Kidney capillary endothelial cell (primary cell): ENCODE measurements around the gene NPIPB8.
"Not testable (repeated sequence)": the region's sequence is repeated elsewhere in the genome, so short reads cannot be mapped to it uniquely, and the experiment has no call there.

Experiments
- DNase-seq: peaks from one replicate; pipeline ENCODE4 v3.0.0-alpha.2; 2018; ENCODE audit warnings: low spot score

Gene NPIPB8

DNA sequence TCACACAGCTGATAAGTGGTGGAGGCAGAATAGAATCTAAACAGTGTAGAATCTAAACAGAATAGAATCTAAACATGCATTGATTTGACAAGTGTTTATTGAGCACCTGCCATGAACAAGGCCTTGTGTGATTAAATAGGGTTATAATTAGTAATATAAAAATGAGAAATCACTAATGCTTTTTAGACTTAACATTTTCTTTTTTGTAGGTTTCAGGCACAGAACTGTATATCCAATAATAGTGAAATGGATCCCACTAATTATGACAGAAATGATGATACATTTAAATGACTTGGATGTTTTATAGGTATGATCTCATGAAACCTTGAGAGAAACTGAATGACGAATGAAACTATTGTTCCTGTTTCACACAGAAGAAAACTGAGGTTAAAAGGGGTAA, at the start of gene NPIPB8:
NPIPB8 (plus strand) TSS at position 301 of the 400 bp plus-strand sequence. CDS start 296 bp downstream, outside the sequence.
- not testable (repeated sequence) for DNase-seq

- no peak for DNase-seq
Observed at GRCh38 chr16:28589069-28589468, 48.8 kb upstream of the NPIPB8 start.

DNA sequence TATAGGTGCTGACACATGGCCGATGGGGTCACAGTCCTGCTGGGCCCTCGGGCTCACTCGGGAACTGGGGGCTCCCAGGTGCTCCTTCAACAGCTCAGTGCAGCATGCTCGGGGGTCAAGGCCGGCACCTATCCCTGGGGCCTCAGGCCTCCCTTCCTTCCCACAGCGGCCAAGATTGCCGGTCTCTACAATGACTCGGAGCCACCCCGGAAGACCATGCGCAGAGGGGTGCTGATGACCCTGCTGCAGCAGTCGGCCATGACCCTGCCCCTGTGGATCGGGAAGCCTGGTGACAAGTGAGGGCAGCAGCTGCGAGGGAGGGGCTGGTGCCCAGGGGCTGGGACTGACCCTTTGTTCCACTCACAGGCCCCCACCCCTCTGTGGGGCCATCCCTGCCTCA, 47.9 kb upstream of the NPIPB8 start:
- no peak for DNase-seq

- no peak for DNase-seq
Observed at GRCh38 chr16:28590384-28591340, 47.2 kb upstream of the NPIPB8 start.

DNA sequence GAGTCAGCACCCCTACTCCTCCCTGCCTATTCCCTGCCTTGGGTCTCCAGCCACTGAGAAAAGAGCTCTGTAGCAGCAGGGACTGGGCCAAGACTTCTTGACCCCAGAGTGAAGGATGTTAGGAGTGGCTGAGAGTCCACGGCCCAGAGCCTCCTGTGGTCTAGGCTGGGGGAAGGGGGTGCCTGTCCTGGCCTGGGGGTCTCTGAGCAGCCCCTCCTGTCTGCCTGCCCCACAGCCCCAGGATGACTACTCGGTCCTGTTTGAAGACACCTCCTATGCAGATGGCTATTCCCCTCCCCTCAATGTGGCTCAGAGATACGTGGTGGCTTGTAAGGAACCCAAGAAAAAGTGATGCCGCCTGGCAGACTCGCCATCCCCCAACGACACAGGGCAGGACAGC, 46.5 kb upstream of the NPIPB8 start:
- DNase-seq, result no peak

GRCh38 chr16:28592511-28592910, 45.4 kb upstream of the NPIPB8 start:
- no peak for DNase-seq

DNA sequence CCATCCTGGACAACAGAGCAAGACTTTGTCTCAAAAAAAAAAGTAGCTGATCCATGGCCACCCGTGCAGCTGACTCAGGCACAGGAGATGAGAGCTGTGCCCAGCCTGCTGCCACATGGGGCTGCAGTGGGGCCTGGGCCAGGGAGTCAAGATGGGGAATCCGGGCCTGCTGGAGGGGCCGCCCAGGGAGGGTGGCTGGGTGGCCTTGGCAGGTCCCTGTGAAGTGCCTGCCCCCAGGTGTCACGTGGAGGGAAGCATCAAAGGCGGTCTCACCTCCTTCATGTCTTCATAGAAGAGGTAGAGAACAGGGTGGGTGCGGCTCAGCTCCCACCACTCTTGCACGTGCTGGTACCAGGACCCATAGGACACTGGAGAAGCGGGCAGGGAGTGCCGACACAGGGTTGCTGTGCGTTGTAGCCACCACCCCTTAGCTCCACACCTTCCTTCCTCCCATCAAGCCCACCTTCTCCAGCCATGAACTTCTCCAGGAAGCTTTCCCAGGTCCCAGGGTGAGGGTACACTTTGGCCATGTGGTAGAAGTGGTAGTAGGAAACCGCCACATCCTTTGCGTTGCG, 44.8 kb upstream of the NPIPB8 start:
- no peak for DNase-seq

GRCh38 chr16:28595451-28595850, 42.4 kb upstream of the NPIPB8 start:
- not testable (repeated sequence) for DNase-seq

- no peak for DNase-seq
Observed at GRCh38 chr16:28596115-28596630, 41.7 kb upstream of the NPIPB8 start.

DNA sequence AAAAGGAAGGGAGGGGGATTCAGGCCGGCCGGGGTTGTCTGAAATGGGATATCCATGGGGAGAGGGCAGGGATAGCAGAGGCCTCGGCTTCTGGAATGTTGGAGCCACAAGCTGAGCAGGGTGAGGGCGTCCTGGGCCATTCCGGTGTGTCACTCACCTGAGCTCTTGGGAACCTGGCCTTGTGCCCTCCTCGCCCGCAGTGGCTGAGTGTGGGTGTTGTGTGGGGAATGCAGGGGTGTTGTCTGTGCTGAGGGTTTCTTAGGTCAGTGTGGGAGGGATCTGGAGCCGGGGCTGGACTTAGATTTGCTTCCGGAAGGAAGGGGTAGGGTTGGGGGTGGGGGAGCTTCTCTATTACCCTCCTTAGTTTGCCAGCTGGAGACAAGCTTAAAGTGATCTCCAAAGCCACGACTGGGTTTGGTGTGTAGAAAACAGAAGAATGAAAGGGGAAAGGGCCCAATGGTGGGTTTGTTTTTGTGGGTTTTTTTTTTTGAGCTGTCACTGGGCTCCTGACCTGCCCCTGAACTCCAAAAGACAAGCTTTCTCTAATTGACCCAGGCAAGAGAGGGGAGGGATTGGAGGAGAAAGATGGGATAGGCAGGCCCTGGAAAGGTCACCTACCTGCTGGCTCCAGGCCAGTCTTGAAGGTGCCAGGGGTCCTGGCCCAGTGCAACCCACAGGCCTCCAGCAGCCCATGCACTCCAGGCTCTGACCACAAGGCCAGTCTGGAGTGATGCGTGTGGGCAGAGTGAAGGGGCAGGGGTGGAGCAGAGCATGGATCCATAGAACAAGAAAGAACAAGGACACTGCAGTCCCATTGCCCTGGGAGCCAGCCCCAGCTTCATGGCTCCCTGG, 40.8 kb upstream of the NPIPB8 start, which contains the start of gene SULT1A2:
SULT1A2 (minus strand) TSS at position 211 of the 852 bp plus-strand sequence. CDS start 1,120 bp downstream, outside the sequence.
- no peak for DNase-seq

DNA sequence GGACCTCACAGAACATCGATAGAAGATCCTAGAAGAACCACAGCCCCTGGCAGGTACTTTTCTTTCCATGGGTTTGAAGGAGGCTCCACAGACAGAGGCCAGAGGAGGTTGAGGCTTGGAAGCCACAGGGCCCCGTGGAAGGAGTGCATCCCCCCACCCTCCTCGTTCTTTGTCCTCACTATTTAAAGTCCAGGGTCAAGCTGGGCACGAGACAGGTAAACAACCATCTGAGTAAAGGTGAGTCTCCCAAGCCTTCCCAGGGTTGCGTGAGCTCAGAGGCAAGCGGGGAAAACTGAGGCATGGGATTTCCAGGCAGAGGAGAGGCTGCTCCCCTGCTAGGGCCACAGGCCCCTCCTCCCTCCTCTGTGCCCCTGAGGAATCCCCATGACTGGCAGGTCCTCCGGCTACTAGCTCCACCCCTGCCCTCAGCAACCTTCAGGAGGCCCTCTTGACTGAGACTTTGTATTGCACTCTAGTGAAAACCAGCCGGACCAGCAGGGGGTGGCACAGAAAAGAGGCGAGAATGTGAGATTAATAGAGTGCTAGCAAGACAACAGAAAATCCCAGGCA, 40.1 kb upstream of the NPIPB8 start:
- DNase-seq, result no peak

DNA sequence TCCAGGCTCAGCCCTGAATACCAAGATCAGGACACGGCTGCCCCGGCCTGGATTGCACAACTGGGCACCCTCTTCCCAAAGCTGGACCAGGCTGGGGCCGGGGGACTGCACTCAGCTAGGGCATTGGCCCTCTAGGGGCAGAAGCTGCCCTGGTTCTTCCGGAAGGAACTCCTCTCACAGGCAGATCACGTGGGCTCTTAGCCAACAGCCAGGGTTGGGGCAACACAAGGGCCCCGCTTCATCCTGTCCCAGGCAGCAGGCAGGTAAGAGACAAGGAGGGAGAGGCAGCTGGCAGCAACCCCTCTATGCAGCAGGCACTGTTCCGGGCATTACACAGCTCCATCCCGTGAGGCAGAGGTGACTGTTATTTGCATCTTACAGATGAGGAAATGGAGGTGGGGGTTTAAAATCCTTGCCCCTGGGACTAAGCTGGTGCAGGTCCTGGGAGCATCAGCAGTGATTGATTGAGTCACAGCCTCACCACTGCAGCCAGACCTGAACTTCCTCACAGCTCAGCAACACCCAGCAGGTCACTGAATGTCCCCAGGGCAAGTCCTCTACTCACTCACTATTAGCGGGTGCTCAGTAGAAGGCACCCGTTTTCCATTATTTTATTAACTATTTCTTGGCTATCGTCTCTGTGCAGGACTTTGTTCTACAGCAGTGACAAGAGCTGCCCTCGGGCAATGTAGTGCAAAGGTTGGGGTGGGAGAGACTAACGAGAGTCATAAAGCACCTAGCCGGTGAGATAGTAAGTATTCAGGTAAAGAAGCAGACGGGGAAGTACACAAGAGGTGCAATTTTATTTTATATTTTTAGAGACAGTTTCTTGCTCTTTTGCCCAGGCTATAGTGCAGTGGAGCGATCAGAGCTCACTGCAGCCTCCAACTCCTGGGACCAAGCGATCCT, 38.2 kb upstream of the NPIPB8 start:
- DNase-seq, result not testable (repeated sequence)

GRCh38 chr16:28600965-28601364, 36.9 kb upstream of the NPIPB8 start:
- not testable (repeated sequence) for DNase-seq

DNA sequence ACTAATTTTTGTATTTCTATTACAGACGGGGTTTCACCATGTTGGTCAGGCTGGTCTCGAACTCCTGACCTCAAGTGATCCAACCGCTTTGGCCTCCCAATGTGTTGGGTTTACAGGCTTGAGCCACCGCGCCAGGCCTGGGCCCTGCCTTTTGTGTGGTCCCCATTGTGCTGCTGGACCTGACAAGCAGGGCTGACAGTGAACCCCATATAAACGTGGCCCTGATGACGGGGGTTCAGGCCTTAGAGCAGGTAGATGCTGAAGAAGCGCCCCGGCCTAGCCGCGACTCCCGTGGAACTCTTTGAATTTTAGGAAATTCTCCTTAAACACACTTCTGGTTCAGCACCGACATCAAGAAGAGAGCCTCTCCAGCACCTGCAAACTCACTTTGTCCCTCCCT, 36.3 kb upstream of the NPIPB8 start:
- DNase-seq, result not testable (repeated sequence)

- not testable (repeated sequence) for DNase-seq
Observed at GRCh38 chr16:28602062-28602461, 35.8 kb upstream of the NPIPB8 start.

DNA sequence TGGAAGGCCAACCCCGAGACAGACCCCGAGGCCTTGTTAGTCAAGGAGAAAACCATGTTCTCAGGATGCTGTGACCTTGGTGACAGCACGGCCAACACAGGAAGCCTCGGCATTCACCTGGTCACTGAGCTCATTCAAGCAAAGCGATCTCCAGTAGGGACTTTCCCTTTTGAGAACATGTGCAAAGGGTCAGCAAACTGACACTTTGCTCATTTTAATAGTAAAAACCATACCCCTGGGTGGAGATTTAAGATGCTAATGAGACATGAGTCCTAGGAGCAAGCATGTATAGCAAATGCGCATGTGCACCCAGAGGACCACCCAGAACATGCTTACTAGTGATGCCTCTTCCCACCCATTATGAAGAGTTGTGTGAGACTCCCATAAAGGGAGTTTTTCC, 35.3 kb upstream of the NPIPB8 start:
- no peak for DNase-seq

DNA sequence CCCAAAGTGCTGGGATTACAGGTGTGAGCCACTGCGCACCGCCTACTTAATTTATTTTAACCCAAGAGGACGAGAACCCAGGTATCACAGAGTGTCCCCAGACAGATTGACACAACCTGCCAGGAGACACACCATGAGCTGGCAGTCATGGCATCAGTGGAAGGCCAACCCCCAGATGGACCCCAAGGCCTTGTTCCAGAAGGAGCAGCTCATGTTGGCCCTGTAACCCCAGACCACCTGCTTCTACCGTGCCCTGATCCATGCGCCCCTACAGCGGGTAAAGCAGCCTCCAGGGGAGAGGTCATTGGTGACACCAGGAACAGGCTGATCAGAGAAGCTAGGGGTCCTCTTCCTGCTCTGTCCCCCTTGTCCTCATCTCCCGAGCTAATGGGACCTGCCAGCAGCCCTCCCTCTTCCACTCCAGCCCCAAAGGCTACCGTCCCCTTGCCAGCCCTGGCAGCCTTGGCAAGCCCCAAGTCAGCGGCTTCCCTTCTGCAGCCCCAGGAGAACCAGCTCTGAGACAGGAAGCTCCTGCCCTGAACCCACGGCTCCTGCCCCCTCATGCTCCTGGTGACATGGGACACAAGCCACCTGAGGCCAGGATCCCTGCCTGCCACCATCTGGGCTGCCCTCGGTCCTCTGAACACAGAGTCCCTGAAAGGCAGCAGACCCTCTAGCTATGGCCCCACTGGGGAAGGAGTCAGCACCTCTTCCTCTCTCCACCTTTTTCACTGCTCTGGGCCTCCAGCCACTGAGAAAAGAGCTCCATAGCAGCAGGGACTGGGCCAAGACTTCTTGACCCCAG, 34.3 kb upstream of the NPIPB8 start:
- no peak for DNase-seq

DNA sequence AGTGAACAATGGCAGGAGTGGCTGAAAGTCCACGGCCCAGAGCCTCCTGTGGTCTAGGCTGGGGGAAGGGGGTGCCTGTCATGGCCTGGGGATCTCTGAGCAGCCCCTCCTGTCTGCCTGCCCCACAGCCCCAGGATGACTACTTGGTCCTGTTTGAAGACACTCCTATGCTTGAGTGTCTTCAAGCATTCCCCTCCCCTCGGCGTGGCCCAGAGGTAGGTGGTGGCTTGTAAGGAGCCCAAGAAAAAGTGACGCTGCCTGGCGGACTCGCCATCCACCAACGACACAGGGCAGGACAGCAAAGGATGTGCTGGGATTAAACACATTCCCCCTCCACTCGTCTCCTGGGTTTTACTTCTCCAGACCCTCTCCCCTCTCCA, 33.7 kb upstream of the NPIPB8 start:
- DNase-seq, result no peak

DNA sequence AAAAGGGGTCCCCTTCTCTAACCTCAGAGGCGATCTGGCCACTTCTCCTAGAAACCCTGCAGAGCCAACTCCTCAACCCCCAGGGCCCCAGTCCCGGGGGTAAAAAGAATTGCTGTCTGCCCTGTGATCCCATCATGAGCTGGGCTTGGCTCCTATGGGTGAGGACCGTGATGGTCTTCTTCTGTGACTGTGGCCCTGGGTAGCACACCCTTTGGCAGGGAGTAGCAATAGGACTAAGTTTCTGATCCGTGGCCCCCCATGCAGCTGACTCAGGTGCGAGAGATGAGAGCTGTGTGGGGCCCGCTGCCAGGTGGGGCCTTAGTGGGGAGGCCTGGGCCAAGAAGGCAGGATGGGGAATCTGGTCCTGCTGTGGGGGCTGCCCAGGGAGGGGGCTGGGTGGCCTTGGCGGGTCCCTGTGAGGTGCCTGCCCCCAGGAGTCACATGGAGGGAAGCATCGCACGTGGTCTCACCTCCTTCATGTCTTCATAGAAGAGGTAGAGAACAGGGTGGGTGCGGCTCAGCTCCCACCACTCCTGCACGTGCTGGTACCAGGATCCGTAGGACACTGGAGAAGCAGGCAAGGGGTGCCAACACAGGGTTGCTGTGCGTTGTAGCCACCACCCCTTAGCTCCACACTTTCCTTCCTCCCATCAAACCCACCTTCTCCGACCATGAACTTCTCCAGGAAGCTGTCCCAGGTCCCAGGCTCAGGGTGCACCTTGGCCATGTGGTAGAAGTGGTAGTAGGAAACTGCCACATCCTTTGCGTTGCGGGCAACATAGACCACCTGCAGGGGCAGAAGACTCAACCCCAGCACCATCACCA, 31.4 kb upstream of the NPIPB8 start:
- DNase-seq, result no peak
